Osteoblast (primary cell): ENCODE data around the gene SUPT20H. TPM values are rescaled to one million over a fixed set of nuclear protein-coding genes. Genes with fewer than 3 reads are reported as not detected.

Experiments
- DNase-seq: peaks from one replicate; pipeline ENCODE4 v3.0.0; 2011; ENCODE audit warnings: low spot score, mixed read lengths; ENCODE audit not compliant: insufficient read length; ENCODE audit errors: missing footprints
- H2AFZ ChIP-seq: 2 replicates; pipeline ENCODE4 v1.6.0; 2011; ENCODE audit warnings: mild to moderate bottlenecking, low read length
- H3K27ac ChIP-seq: 2 replicates; pipeline ENCODE4 v1.5.1; 2011; ENCODE audit warnings: mild to moderate bottlenecking, low read depth, low read length, moderate library complexity
- H3K27me3 ChIP-seq: 2 replicates; pipeline ENCODE4 v1.6.0; 2012; ENCODE audit warnings: mild to moderate bottlenecking, control low read depth, inconsistent platforms, low read length, moderate library complexity; ENCODE audit not compliant: insufficient read depth
- H3K36me3 ChIP-seq: 2 replicates; pipeline ENCODE4 v1.5.1; 2011; ENCODE audit warnings: mild to moderate bottlenecking, low read length, control low read depth, moderate library complexity; ENCODE audit not compliant: insufficient read depth
- H3K4me1 ChIP-seq: 2 replicates; pipeline ENCODE4 v1.5.1; 2011; ENCODE audit warnings: mild to moderate bottlenecking, low read length, control low read depth, moderate library complexity; ENCODE audit not compliant: insufficient read depth
- H3K4me2 ChIP-seq: 2 replicates; pipeline ENCODE4 v1.6.0; 2011; ENCODE audit warnings: mild to moderate bottlenecking, low read length; ENCODE audit not compliant: insufficient read depth
- H3K4me3 ChIP-seq: fragments of 200-600 bp; sonication (generic); 3 replicates; pipeline ENCODE4 v1.5.1; 2012; ENCODE audit warnings: mild to moderate bottlenecking, low read length, inconsistent platforms; ENCODE audit not compliant: insufficient read depth
- H3K79me2 ChIP-seq: 2 replicates; pipeline ENCODE4 v1.6.0; 2012; ENCODE audit warnings: mild to moderate bottlenecking, low read length, control low read depth, inconsistent platforms; ENCODE audit not compliant: insufficient read depth
- H3K9me3 ChIP-seq: 2 replicates; pipeline ENCODE4 v1.5.1; 2011; ENCODE audit warnings: low read depth, low read length, control low read depth
- H4K20me1 ChIP-seq: 2 replicates; pipeline ENCODE4 v1.6.0; 2012; ENCODE audit warnings: mild to moderate bottlenecking, low read length, control low read depth; ENCODE audit not compliant: insufficient read depth
- CTCF ChIP-seq: IDR thresholded peaks from 2 replicates; pipeline ENCODE4 v1.5.1; 2011; ENCODE audit warnings: mild to moderate bottlenecking, low read depth, low read length, moderate library complexity; ENCODE audit errors: extremely low read depth
- total RNA-seq: library from RNA; depleted of rRNA; stranded (reverse); fragments of >200 nt; gene quantifications from 2 replicates; pipeline ENCODE4 v1.2.3, GENCODE V29; 2012

SUPT20H gene
- total RNA-seq, 1 donor, result 53.6 TPM

GRCh38 chr13:37091835-37092234, 32.3 kb upstream of the SUPT20H start:
- TF ChIP-seq CTCF, result no peak
- no peaks in the 10 kb centered on the region for H3K27me3 ChIP-seq
- no peak for DNase-seq
- no peak overlapping the region for H3K4me2 ChIP-seq
- H3K36me3 ChIP-seq, result no peaks in the 10 kb centered on the region
- no peaks in the 10 kb centered on the region for H3K79me2 ChIP-seq
- H3K27ac ChIP-seq, result no peak overlapping the region
- H2AFZ ChIP-seq, result no peak overlapping the region
- H3K4me3 ChIP-seq, result no peak overlapping the region
- peaks cover under 1% of the 10 kb centered on the region for H3K4me1 ChIP-seq
- H4K20me1 ChIP-seq, result no peaks in the 10 kb centered on the region
- H3K9me3 ChIP-seq, result no peaks in the 10 kb centered on the region

- H3K27me3 ChIP-seq, result no peaks in the 10 kb centered on the region
- H4K20me1 ChIP-seq, result no peaks in the 10 kb centered on the region
- H3K4me2 ChIP-seq, result no peak overlapping the region
- no peaks in the 10 kb centered on the region for H3K9me3 ChIP-seq
- DNase-seq, result no peak
- TF ChIP-seq CTCF, result no peak
- no peak overlapping the region for H3K27ac ChIP-seq
- no peaks in the 10 kb centered on the region for H3K79me2 ChIP-seq
- no peaks in the 10 kb centered on the region for H3K36me3 ChIP-seq
- H3K4me1 ChIP-seq, result no peaks in the 10 kb centered on the region
- H2AFZ ChIP-seq, result no peak overlapping the region
- no peak overlapping the region for H3K4me3 ChIP-seq
Measured at GRCh38 chr13:37090912-37091311, 31.4 kb upstream of the SUPT20H start.

GRCh38 chr13:37089495-37089894, 30.0 kb upstream of the SUPT20H start:
- H3K9me3 ChIP-seq, result no peaks in the 10 kb centered on the region
- no peaks in the 10 kb centered on the region for H3K27me3 ChIP-seq
- H3K4me1 ChIP-seq, result no peaks in the 10 kb centered on the region
- H3K27ac ChIP-seq, result no peak overlapping the region
- H3K4me3 ChIP-seq, result no peak overlapping the region
- no peak for DNase-seq
- H4K20me1 ChIP-seq, result no peaks in the 10 kb centered on the region
- no peak overlapping the region for H3K4me2 ChIP-seq
- H3K79me2 ChIP-seq, result no peaks in the 10 kb centered on the region
- no peak overlapping the region for H2AFZ ChIP-seq
- no peak for TF ChIP-seq CTCF
- H3K36me3 ChIP-seq, result no peaks in the 10 kb centered on the region

GRCh38 chr13:37087486-37087885, 28.0 kb upstream of the SUPT20H start:
- Histone ChIP-seq H3K9me3 (no peaks in the 10 kb centered on the region), H4K20me1 (no peaks in the 10 kb centered on the region), H3K4me1 (no peaks in the 10 kb centered on the region), H3K4me3 (no peak overlapping the region), H2AFZ (no peak overlapping the region), H3K36me3 (no peaks in the 10 kb centered on the region), H3K79me2 (no peaks in the 10 kb centered on the region), H3K4me2 (no peak overlapping the region), H3K27me3 (no peaks in the 10 kb centered on the region), H3K27ac (no peak overlapping the region)
- no peak for DNase-seq
- TF ChIP-seq CTCF, result no peak
